Activated T-cell treated with anti-CD3 and anti-CD28 coated beads for 1 hour (primary cell): ENCODE measurements around the gene RNF157.
"Not testable (repeated sequence)": the region's sequence is repeated elsewhere in the genome, so short reads cannot be mapped to it uniquely, and the experiment has no call there.

Source experiments
- DNase-seq: peaks from one replicate; pipeline ENCODE4 v3.0.0-alpha.2; 2020; ENCODE audit warnings: low read depth

Gene RNF157

DNA sequence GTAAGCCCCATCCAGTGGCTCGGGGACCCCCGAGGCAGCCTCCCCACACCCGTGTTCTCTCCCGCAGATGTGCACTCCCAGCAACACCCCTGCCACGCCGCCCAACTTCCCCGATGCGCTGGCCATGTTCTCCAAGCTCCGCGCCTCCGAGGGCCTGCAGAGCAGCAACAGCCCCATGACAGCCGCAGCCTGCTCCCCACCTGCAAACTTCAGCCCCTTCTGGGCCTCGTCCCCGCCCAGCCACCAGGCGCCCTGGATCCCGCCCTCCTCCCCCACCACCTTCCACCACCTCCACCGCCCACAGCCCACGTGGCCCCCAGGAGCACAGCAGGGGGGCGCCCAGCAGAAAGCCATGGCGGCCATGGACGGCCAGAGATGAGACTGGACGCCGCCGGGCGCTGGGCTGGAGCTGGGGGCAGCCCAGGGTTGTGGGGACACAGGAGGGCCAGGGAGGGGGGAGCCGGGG, 29.9 kb upstream of the RNF157 start:
- no peak for DNase-seq

DNA sequence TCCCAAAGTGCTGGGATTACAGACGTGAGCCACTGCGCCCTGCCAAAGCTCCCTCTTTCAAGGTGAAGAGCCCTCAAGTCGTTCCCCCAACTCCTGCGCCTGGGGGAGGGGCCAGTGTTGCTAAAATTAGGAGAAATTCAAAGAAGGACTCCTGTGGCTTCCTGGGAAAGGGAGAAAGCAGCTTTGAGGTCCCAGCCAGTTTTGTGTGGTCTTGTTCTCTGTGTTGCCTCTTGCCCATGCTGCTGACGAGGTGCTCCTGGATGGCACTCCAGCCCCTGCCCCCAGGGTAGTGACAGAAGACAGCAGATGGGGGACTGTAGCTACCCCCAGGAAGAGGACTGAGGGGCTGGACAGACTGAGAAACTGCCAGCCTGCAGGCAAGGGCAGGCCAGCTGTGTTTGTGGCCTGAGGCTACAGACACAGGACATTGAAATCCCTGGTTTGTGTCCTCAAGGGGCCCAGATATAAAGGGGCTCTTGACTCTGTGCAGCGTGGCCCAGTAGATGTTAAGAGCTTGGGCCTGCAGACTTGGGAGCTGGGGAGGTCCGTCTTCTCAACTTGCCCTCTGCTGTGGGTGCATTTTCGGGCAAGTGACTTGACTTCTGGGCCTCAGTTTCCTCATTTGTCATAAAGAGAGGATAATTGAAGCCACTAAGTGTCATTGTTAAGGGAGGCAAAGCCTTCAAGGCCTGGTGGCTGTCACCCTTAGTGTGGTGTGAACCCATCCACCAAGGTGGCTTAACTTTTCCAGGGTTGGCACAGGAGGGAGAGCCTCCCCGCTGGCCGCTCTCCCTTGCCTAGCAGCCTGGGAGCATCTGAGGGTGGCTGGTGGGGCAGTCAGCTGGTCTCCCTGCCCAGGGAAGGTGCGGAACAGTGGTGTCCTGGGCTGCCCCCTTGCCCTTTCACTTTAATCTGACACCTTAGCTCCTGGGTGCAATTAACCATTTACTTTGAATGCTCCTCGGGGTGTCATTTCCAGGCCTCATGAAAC, 29.0 kb upstream of the RNF157 start:
- DNase-seq = no peak

- DNase-seq = peak; percentile 52
These were observed 27.9 kb upstream of the RNF157 start for GRCh38 chr17:76268015-76268749.

DNA sequence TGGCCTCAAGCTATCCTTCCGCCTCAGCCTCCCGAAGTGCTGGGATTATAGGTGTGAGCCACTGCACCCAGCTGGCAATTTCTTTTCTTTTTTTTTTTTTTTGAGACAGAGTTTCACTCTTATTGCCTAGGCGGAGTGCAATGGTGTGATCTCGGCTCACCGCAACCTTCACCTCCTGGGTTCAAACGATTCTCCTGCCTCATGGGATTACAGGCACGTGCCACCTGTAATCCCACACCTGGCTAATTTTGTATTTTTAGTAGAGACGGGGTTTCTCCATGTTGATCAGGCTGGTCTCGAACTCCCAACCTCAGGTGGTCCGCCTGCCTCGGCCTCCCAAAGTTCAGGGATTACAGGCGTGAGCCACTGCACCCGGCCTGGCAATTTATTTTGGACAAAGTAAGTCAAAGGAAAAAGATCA, 27.3 kb upstream of the RNF157 start:
- DNase-seq = not testable (repeated sequence)

DNA sequence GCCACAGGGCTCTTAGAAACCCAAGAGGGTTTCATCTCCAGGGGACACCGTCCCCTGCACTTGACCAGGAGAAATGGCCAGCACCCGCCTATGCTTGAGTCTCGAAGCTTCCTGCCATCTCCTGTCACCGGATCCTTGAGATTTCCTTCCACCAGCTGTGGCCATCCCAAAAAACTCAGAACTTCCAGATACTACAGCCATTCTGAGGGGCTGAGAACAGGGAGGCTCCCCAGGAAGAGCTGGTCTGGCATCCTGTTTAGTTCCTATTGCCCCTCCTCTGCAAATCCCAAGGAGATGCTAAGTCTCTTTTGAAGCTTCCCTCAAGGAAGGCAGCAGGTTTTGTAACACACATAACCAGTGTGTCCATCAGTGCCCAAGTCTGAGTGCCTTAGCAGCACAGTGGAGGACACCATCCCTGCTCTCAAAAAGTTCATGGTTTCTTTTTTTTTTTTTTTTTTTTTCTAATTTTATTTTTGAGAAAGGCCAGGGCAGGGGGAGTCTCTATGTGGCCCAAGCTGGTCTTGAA, 26.8 kb upstream of the RNF157 start:
- no peak for DNase-seq

GRCh38 chr17:76266244-76266938, 26.1 kb upstream of the RNF157 start:
- no peak for DNase-seq

- peak; percentile 48 for DNase-seq
These were observed 25.4 kb upstream of the RNF157 start for GRCh38 chr17:76265624-76266243.

- peak; percentile 97 for DNase-seq
These were observed 24.7 kb upstream of the RNF157 start, which contains the start of gene UBALD2 for GRCh38 chr17:76264755-76265623. TSS of gene UBALD2 (plus strand) at chr17:76265348. CDS start at chr17:76265506, 158 bp downstream.

- DNase-seq = no peak
These were observed 24.1 kb upstream of the RNF157 start for GRCh38 chr17:76264425-76264754.

DNA sequence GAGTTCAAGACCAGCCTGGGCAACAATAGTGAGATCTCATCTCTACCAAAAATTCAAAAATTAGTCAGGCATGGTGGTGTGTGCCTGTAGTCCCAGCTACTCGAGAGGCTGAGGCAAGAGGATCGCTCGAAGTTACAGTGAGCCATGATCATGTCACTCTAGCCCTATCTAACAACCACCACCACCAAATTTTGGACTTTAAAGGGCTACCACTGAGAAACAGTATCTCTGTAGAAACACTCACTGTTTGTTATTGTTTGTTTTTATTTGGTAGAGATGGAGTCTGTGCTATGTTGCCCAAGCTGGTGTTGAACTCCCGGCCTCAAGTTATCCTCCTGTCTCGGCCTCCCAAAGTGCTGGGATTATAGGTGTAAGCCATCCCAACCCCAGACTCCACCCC, 23.6 kb upstream of the RNF157 start:
- no peak for DNase-seq

- DNase-seq = no peak
These were observed 22.5 kb upstream of the RNF157 start for GRCh38 chr17:76262732-76263344.

GRCh38 chr17:76261421-76262215, 21.3 kb upstream of the RNF157 start:
- no peak for DNase-seq

GRCh38 chr17:76260669-76261068, 20.4 kb upstream of the RNF157 start:
- no peak for DNase-seq

DNA sequence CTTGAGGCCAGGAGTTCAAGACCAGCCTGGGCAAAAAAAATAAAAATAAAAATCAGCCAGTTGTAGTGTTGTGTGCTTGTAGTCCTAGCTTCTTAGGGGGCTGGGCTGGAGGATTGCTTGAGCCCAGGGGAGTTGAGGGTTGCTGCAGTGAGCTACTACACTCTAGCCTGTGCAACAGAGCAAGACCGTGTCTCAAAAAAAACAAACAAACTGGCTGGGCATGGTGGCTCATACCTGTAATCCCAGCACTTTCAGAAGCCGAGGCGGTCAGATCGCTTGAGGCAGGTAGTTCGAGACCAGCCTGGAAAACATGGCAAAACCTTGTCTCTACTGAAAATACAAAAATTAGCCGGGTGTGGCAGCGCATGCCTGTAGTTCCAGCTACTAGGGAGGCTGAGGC, 19.9 kb upstream of the RNF157 start:
- DNase-seq = no peak

DNA sequence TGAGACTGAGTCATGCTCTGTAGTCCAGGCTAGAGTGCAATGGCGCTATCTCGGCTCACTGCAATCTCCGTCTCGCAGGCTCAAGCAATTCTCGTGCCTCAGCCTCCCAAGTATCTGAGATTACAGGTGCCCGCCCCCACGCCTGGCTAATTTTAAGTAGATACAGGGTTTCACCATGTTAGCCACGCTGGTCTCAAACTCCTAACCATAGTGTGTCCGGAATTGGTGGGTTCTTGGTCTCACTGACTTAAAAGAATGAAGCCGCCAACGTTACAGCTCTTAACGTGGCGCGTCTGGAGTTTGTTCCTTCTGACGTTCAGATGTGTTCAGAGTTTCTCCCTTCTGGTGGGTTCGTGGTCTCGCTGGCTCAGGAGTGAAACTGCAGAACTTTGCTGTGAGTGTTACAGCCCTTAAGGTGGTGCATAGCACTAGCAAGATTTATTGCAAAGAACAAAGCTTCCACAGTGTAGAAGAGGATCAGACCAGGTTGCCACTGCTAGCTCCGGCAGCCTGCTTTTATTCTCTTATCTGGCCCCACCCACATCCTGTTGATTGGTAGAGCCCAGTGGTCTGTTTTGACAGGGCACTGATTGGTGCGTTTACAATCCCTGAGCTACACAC, 16.2 kb upstream of the RNF157 start:
- not testable (repeated sequence) for DNase-seq

GRCh38 chr17:76255801-76256429, 15.6 kb upstream of the RNF157 start:
- DNase-seq = no peak

DNA sequence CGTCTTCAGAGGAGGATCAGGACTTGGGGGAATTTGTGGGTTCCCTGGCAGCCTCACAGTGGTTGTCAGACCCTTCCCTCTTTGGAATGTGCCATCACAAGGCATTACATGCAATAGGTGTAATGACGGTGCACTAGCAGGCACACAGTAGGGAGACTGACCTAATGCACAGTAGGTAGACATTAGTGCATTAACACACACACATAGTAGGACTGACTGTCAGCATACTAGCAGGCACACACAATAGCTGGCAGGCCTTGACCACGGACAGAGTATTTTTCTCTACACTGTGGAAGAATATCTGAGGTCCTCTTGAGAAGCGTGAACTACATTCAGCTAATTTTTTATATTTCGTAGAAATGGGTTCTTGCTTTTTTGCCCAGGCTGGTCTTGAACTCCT, 14.0 kb upstream of the RNF157 start:
- DNase-seq = no peak

- DNase-seq = no peak
These were observed 13.5 kb upstream of the RNF157 start for GRCh38 chr17:76253841-76254240.
